Measurements from ENCODE around the gene QSOX1.

QSOX1 gene

GRCh38 chr1:180244840-180245239, 90.2 kb downstream of the QSOX1 start:
- TF ChIP-seq CTCF (IDR thresholded peaks at IDR 0.05; ENCODE audit: low read length), result no peak
- no peak for TF ChIP-seq EZH2 (IDR thresholded peaks at IDR 0.05; ENCODE audit: borderline replicate concordance, low read length)
- H3K9ac ChIP-seq (ENCODE audit: low read length), result no peak overlapping the region
- H3K9me2 ChIP-seq (ENCODE audit: low read depth, low read length), result no peaks in the 10 kb centered on the region
- no peaks in the 10 kb centered on the region for H3K4me1 ChIP-seq (ENCODE audit: insufficient read depth, low read length, severe bottlenecking)
- H2AFZ ChIP-seq (ENCODE audit: low read length), result no peak overlapping the region
- H3K4me2 ChIP-seq (ENCODE audit: low read length), result no peak overlapping the region
- H3F3A ChIP-seq (ENCODE audit: insufficient read depth, low read length), result no peaks in the 10 kb centered on the region
- H3K9me3 ChIP-seq (ENCODE audit: low read length), result no peaks in the 10 kb centered on the region
- H4K20me1 ChIP-seq (ENCODE audit: insufficient read depth, low read length), result no peaks in the 10 kb centered on the region
- no peaks in the 10 kb centered on the region for H3K79me2 ChIP-seq (ENCODE audit: insufficient read depth, low read length)
- no peak overlapping the region for H3K4me3 ChIP-seq (ENCODE audit: low read depth, low read length, poor library complexity, severe bottlenecking)
- no peaks in the 10 kb centered on the region for H3K27me3 ChIP-seq (ENCODE audit: insufficient read depth, low read length)
- H3K27ac ChIP-seq (ENCODE audit: low read depth, low read length, poor library complexity, severe bottlenecking), result no peak overlapping the region
- H3K36me3 ChIP-seq (ENCODE audit: insufficient read depth, low read length), result no peaks in the 10 kb centered on the region

GRCh38 chr1:180246579-180246978, 91.9 kb downstream of the QSOX1 start:
- Histone ChIP-seq H3K4me3 (ENCODE audit: low read depth, low read length, poor library complexity, severe bottlenecking) (no peak overlapping the region), H3K36me3 (ENCODE audit: insufficient read depth, low read length) (no peaks in the 10 kb centered on the region), H3K4me2 (ENCODE audit: low read length) (no peak overlapping the region), H3K9me3 (ENCODE audit: low read length) (no peaks in the 10 kb centered on the region), H3F3A (ENCODE audit: insufficient read depth, low read length) (no peaks in the 10 kb centered on the region), H4K20me1 (ENCODE audit: insufficient read depth, low read length) (no peaks in the 10 kb centered on the region), H3K79me2 (ENCODE audit: insufficient read depth, low read length) (no peaks in the 10 kb centered on the region), H2AFZ (ENCODE audit: low read length) (no peak overlapping the region), H3K4me1 (ENCODE audit: insufficient read depth, low read length, severe bottlenecking) (no peaks in the 10 kb centered on the region), H3K9ac (ENCODE audit: low read length) (no peak overlapping the region), H3K27me3 (ENCODE audit: insufficient read depth, low read length) (no peaks in the 10 kb centered on the region), H3K9me2 (ENCODE audit: low read depth, low read length) (no peaks in the 10 kb centered on the region), H3K27ac (ENCODE audit: low read depth, low read length, poor library complexity, severe bottlenecking) (no peak overlapping the region)
- TF ChIP-seq EZH2 (IDR thresholded peaks at IDR 0.05; ENCODE audit: borderline replicate concordance, low read length) (no peak), CTCF (IDR thresholded peaks at IDR 0.05; ENCODE audit: low read length) (no peak)

GRCh38 chr1:180247061-180247460, 92.4 kb downstream of the QSOX1 start:
- no peak overlapping the region for H2AFZ ChIP-seq (ENCODE audit: low read length)
- H3K27ac ChIP-seq (ENCODE audit: low read depth, low read length, poor library complexity, severe bottlenecking), result no peak overlapping the region
- H3K79me2 ChIP-seq (ENCODE audit: insufficient read depth, low read length), result no peaks in the 10 kb centered on the region
- H3K4me2 ChIP-seq (ENCODE audit: low read length), result no peak overlapping the region
- H3K36me3 ChIP-seq (ENCODE audit: insufficient read depth, low read length), result no peaks in the 10 kb centered on the region
- H3K4me1 ChIP-seq (ENCODE audit: insufficient read depth, low read length, severe bottlenecking), result no peaks in the 10 kb centered on the region
- TF ChIP-seq EZH2 (IDR thresholded peaks at IDR 0.05; ENCODE audit: borderline replicate concordance, low read length) (no peak), CTCF (IDR thresholded peaks at IDR 0.05; ENCODE audit: low read length) (no peak)
- no peaks in the 10 kb centered on the region for H3F3A ChIP-seq (ENCODE audit: insufficient read depth, low read length)
- H4K20me1 ChIP-seq (ENCODE audit: insufficient read depth, low read length), result no peaks in the 10 kb centered on the region
- no peaks in the 10 kb centered on the region for H3K9me2 ChIP-seq (ENCODE audit: low read depth, low read length)
- no peak overlapping the region for H3K9ac ChIP-seq (ENCODE audit: low read length)
- no peaks in the 10 kb centered on the region for H3K27me3 ChIP-seq (ENCODE audit: insufficient read depth, low read length)
- H3K9me3 ChIP-seq (ENCODE audit: low read length), result no peaks in the 10 kb centered on the region
- H3K4me3 ChIP-seq (ENCODE audit: low read depth, low read length, poor library complexity, severe bottlenecking), result no peak overlapping the region

Data from OCI-LY1 (cell line).